GM21619 (cell line): Measurements from ENCODE around the gene FGF3.

ENCODE experiments used
- ATAC-seq: cut with Tn5 transposase; IDR thresholded peaks from one replicate; pipeline ENCODE4 v1.9.1; 2021; ENCODE audit not compliant: unreplicated experiment

The FGF3 gene

GRCh38 chr11:69804769-69805508, 14.3 kb downstream of the FGF3 start:
- no peak for ATAC-seq

DNA sequence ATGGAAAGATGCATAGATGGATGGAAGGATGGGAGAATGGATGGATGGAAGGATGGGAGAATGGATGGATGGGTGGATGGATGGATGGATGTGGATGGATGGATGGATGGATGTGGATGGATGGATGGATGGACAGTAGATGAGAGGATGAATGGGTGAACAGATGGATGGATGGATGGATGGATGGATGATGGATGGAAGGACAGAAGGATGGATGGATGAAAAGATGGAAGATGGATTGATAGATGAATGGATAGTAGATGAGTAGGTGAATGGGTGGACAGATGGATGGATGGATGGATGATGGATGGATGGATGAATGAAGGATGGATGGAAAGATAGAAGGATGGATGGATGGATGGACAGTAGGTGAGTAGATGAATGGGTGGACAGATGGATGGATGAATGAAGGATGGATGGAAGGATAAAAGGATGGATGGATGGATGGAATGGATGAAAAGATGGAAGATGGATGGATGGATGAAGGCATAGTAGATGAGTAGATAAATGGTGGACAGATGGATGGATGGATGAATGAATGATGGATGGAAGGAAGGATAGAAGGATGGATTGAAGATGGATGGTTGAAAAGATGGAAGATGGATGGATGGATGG, 15.5 kb downstream of the FGF3 start:
- ATAC-seq, result no peak

GRCh38 chr11:69803022-69803421, 16.2 kb downstream of the FGF3 start:
- ATAC-seq, result no peak

DNA sequence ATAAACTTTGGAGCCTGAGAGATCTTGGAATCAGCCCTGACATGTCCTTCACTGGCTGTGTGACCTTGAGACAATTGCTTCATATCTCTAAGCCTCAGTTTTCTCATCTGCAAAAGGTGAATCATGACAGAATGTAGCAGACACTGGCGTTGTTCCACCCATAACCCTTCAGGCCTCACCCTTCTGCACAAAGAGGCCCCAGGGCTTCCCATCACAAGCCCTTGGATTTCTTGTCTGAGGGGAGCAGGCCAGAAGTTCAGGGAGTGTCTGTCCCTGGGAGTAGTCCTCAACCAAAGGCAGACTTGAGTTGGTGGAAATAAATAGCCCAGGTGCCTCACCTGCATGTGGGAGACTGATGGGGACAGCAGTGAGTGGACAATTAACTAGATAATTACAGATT, 16.6 kb downstream of the FGF3 start:
- no peak for ATAC-seq

DNA sequence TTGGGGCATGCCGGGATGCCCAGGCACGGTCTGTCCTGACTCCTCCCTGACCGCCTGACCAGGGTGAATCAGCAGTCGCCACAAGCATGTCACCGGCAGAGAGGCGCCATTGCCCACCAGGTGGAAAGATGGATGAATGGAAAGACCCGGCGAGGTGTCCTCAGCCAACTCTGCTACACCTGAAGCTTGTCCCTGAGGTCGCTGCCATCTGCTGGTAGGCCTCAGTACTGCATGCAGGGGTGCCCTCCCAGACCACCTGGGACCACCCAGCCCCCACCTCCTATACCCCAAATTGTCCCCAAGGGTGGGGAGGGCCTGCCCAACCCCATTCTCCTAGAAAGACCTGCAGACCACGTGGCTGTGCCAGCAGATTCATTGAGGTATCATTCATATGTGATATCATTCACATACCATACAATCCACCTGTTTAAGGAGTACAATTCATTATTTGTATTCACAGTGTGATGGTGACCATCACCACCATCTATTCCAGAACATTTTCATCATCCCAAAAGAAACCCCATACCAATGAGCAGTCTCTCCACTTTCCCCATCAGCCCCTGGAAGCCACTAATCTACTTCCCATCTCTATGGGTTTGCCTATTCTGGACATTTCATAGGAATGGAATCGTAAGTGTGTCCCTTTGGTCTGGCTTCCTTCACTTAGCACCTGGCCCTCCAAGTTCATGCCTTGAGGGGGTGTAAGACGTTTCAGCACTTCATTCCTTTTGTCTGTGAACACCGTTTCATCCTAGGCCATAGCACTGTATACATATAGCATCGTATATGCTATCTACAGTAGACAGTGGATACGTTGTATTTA, 17.5 kb downstream of the FGF3 start:
- ATAC-seq, result no peak

DNA sequence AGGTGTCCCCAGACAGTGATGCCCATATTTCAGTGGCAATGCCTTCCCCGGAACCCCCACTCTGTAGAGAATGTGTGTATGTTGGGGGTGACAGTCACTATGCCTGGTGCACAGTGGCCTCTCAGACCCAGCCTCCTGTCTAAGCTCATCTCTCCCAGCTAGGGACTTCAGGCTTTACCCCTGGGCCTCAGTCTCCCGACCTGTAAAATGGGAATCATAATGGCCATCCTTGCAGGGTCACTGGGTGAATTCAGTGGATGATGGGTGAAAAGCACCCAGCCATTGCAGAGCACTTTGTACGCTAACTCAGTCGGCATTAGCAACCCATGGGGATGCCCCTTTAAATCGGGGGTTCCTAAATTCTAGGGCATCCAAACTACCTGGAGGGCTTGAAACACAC, 18.9 kb downstream of the FGF3 start:
- ATAC-seq, result no peak

DNA sequence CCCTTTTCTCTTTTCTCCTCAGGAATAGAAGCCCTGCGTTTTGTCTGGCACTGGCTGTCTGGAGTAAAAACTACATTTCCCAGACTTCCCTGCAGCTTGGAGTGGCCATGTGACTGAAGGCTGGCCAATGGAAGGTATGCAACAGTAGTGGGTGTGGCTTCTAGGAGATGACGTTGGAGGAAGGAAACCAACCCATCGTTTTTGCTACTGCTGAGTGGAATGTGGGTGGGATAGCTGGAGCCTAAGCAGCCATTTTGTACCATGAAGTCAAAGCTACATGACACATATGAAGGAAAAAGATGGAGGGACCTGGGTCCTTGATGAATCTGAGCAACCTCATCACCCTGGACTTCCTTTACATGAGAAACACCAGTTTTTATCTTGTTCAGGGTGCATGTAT, 19.6 kb downstream of the FGF3 start:
- ATAC-seq, result no peak

- ATAC-seq, result no peak
Measured at GRCh38 chr11:69799097-69799496, 20.1 kb downstream of the FGF3 start.

DNA sequence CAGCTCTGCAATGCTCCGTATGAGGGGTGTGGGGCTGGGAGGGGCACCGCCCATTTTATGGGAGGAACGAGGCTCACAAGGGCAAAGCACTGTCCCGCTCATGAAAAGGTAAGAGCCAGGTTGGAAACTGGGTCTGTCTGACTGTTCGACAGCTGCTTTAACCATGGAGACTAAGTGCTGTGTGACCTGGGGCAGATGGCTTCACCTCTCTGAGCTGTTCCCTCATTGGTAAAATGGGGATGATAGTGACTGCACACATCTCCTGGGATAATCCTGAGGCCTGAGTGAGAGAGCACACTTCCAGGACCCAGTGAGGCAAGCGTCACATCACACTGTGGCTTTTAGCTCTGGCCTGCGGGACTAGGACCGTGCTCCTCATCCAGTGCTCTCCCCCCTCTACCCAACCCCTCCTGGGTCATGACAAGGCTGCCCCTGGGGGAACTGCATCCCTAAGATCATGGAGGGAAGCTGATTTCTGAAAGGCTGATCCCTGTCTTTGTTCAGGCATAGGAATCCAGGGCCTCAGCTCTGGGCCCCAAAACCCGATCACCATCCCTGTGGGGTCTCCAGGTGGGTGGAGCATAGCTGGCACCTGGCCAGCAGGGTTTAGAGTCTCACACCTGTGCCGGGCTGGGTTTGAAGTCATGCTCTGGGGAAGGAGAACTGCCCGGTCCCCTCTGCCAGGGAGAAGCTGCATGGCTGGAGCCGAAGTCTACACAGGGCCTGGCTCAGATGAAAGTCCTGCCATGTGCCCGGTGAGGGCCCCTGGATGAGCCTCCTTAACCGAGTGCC, 21.3 kb downstream of the FGF3 start:
- no peak for ATAC-seq

- no peak for ATAC-seq
Measured at GRCh38 chr11:69797156-69797555, 22.1 kb downstream of the FGF3 start.

GRCh38 chr11:69796063-69796462, 23.2 kb downstream of the FGF3 start:
- no peak for ATAC-seq

- no peak for ATAC-seq
Measured at GRCh38 chr11:69791276-69792180, 27.7 kb downstream of the FGF3 start.

DNA sequence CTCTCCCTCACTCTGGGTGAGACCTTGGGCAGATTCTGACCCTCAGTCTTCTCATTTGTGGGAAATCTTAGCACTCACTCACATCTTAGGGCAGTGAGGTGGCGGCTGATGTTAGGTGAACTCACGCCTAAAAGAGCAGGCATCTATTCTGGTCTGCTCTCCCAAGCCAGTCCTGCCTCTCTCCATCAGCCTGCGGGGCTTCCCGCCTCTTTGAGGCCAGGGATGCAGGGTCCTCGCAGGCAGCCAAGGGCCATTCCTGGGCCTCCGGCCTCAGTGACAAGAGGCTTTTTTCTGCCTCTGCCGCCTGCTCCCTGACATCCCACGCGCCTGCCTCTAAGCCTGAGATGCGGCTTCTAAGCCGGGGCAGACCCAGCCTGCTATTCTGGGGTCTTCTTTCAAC, 30.3 kb downstream of the FGF3 start:
- no peak for ATAC-seq

DNA sequence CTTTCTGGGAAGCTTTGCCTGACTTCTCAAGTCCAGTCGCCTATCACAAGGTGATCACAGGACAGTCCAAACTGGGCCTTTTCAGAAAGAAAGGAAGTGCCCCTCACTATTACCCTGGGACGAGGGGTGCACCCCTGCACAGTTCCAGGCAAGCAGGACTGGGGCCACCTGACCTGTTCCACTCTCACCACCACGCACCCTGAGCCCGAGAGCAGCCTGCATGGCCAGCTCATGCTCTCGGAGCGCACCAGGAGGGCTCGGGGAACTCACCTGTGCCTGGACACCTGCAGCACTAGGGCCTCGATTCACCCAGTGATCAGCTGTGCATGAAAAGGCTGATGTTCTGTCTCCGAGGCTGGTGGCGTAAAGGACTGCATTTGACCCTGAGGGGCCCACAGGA, 31.3 kb downstream of the FGF3 start:
- no peak for ATAC-seq

GRCh38 chr11:69787457-69787856, 31.8 kb downstream of the FGF3 start:
- no peak for ATAC-seq

DNA sequence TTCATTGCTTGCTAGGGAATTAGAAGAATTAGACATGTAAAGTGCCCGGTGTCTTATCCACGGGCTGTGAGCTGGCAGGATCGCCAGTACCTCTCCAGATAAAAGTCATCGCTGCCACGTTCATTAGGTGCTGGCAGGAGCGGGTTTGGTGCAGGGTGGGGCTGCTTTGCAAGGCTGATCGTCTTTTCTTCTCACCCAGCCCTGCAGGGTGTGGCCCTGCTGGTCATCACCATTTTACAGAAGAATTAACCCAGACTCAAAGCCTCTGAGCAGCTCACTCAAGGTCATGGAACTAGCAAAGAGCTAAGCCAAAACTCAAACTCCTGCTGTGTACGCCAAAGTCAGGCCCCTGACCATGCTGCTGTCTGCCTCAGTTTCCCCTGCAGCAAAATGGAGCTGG, 38.0 kb downstream of the FGF3 start:
- ATAC-seq, result no peak

- ATAC-seq, result no peak
Measured at GRCh38 chr11:69778373-69778772, 40.8 kb downstream of the FGF3 start.

DNA sequence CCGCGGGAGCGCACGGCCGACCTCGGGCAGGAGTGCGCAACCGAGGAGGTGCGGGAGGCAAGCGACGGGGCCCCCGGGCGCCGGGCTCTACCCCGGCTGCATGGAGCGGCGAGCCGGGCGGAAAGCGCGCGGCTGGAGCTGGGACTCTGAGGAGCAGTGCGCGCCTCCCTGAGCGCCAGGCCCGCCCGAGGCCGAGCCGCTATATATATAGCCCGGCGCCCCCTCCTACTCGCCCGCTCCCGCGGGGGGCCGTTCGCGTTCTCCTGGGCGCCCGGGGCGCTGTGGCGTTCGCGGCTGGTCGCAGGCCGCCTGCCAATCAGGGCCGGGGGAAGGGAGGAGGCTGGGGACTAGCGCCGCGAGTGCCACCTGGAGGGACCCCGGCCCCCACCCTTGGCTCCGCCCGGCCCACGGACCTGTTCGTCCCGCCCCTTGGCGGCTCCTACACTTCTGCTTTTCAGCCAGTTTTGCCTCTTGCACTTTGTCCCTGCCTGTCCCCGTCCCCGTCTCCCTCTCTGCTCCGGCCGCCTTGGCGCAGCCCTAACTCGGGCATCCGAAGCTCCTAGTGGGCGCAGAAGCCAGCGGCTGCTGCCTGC, 44.0 kb downstream of the FGF3 start, which contains the start of gene FGF4:
TSS of gene FGF4 (minus strand) at position 179 of the 593 bp plus-strand sequence. CDS start 257 bp downstream, outside the sequence.
- ATAC-seq, result no peak

DNA sequence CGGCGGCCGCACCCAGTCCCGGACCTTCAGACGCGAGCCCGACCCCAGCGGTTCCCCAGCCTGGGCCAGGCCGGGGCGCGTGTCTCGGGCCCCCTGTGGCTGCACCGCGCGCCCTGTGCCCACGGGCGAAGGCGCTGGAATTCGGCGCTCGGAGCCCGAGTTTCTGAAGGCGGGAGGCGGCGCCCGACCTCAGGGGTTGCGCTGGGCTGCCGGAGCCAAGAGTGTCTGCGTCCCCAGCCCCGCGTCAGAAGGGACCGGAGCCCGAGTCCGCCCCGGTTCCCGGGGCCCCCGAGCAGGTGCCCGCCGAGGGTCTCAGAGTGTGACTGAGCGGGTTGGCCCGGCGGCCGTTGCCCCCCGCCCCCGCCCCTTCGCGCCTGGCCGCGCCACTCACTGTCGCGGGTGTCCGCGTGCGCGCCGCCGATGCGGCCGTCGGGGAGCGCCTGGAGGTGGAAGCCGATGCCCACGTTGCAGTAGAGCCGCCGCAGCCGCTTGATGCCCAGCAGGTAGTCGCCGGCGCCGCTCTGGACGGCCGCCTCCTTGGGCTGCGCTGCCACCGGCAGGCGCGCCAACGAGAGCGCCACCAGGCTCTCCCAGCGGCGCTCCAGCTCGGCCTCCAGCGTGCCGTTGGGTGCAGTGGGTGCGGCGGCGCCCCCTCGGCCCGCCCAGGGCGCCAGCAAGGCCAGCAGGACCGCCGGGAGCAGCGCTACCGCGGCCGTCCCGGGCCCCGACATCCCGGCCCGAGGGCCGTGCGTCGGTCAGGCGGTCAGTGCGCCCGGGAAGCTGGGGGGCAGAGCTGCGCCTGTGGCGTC, 44.7 kb downstream of the FGF3 start:
- ATAC-seq, result no peak
